NCI-H1417 (cell line): ENCODE measurements around the gene ADAT2.
"Not testable (repeated sequence)": the region's sequence is repeated elsewhere in the genome, so short reads cannot be mapped to it uniquely, and the experiment has no call there.

Experiments used
- DNase-seq, 3 experiments: peaks; one replicate each; lab custom pipeline; 2025; lab: John Stamatoyannopoulos, UW

The ADAT2 gene

DNA sequence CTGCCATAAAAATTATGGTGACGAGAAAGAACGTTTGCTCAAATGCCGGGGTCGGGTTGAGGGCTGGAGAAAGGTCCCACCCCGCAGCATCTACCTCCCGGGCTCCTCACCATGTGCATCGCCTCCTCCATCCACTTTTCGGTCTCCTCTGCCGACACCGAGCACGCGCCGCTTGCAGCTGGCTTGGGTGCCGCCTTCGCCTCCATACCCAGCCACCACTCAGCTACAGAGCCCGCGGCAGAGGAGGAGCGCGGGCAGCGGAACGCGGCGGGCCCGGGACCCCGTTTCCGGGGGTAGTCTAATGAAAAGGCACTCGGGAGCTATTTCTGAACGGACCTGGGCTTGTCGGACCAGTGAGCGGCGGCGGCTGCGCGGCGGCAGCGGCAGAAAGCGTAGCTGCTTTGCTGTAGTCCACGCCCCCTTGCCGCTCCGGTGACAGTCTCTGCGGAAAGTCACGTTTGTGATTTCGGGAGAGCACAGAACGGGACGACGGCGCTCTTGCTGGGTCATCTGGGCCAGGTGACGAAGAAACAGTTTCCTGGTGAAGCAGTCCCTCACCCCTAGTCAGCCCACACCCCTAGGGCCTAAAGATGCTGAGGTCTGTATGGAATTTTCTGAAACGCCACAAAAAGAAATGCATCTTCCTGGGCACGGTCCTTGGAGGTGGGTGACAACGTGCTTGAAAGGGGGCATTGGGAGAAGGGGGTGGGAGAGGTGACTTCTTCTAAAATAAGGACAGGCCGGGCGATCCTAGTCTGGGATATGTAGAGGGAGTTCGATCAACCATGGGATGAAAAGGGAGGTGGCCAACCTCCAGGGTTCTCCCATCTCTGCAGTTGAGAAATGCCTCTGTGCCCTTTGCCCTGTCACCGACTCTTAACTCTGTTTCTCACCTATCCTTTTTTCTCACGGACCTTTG lies at the start of gene ADAT2, which contains the start of gene PEX3:
Gene ADAT2 (minus strand): TSS at position 243 of the 919 bp plus-strand sequence. CDS start 37 bp downstream, at position 206.
Gene PEX3 (plus strand): TSS at position 353 of the 919 bp plus-strand sequence. CDS start 238 bp downstream, at position 591.
- peak; percentile 90 to 97 (median 94) for DNase-seq

DNA sequence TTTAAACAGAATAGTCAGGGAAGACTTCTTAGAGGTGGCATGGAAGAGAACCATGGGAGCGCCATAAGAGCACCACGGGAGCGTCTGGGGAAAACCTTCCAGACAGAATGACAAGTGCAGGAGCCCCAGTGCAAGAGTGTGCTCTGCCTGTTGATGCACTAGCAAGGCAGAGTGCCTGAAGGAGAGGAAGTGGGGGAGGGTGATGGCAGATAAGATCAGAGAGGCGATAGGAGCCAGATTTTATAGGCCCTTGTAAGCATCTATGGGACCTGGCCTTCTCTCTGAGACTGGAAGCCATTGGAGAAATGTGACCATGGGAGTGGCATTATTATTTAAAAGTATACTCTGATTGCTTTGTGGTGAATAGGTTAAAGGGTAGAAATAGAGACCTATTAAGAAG lies 47.9 kb upstream of the ADAT2 start:
- no peak for DNase-seq

DNA sequence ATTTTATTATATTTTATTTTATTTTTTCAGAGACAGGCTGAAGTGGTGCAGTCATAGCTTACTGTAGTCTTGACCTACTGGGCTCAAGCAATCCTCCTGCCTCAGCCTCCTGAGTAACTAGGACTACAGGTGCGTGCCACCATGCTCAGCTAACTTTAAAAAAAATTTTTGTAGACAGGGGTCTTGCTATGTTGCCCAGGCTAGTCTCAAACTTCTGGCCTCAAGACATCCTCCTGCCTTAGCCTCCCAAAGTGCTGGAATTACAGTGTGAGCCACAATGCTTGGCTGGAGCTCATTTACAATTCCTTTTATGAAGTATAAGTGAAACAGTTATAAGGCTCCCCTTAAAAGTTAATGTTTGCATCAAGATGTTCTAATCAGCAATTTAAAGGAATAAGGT lies 46.5 kb upstream of the ADAT2 start:
- no peak for DNase-seq

DNA sequence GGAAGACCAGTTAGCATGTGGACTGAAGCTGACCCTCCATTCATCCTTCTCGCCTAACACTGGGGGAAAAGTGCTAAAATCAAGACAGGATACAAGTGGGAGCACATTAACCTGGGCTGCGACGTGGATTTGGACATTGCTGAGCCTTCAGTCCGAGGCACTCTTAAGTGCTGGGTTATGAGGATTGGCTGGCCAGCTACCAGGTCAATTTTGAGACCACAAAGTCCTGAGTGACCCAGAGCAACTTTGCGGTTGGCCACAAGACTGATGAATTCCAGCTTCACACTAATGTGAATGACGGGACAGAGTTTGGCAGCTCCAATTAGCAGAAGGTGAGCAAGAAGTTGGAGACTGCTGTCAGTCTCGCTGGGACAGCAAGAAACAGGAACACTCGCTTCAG lies 40.3 kb upstream of the ADAT2 start:
- DNase-seq, result no peak

DNA sequence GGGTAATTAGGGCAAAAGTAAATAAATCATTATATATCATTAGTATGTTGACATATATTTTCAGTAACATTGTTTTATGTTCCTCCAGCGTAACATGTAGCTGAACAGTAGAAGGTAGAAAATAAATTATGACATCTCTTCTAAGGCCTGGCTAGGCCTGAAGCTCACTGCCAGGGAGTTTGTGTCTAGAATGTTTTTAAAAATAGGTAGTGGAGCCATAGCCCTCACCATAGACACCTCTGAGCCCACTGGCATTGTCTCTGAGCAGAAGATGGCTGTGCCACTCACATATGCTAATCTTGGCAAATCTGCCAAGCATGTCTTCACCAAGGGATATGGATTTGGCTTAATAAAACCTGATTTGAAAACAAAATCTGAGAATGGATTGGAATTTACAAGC lies 39.7 kb upstream of the ADAT2 start:
- DNase-seq, result no peak

DNA sequence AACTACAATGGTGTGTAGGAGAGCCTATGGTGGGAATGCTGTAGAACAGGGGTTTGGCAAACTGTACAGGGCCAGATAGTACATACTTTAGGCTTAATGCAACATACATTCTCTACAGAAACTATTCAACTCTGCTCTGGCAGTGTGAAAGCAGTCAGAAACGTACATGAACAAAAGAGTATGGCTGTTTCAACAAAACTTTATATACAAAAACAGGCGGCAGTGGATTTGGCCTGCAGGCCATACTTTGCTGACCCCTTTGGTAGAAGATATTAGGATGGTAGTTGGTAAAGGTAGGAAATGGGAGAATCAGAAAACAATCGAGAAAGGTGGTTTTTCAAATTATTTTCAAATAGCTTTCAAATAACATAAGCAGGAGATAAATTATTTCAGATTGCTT lies 36.3 kb upstream of the ADAT2 start:
- no peak for DNase-seq

DNA sequence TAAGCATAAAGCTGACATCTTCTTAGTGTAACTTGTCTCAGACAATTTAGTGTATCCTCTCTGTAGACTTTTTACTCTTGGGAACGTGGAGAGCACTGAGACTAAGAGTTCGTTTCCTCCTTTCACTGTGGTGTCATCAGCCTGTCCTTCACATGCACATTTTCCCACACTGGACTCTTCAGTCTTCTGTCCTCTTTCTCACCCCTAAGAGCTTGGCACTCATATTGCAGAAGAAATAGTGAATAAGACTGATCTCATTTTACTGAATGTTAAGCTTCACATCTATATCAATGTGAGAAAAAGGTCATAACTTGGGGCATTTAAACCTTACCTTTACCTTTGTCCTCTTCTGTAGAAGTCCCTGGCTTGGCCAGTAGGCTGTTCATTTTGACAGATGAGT lies 35.5 kb upstream of the ADAT2 start:
- no peak for DNase-seq

DNA sequence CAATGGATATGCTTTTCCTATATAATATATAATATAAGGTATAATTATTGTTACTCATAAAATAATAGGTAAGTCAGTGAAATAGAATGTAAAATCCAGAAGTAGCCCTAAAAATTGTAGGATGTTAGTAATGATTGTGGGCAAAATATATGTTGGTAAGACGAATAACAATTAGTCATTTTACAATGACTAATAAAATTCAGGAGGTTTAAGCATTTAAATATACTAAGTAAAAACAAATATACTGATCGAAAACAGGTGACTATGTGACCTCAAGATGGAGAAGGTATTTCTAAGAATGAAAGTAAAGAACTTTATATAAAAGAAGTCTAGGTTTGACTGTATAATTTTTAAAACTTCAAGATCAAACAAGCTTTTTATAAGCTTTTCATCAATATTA lies 32.1 kb upstream of the ADAT2 start:
- no peak for DNase-seq

DNA sequence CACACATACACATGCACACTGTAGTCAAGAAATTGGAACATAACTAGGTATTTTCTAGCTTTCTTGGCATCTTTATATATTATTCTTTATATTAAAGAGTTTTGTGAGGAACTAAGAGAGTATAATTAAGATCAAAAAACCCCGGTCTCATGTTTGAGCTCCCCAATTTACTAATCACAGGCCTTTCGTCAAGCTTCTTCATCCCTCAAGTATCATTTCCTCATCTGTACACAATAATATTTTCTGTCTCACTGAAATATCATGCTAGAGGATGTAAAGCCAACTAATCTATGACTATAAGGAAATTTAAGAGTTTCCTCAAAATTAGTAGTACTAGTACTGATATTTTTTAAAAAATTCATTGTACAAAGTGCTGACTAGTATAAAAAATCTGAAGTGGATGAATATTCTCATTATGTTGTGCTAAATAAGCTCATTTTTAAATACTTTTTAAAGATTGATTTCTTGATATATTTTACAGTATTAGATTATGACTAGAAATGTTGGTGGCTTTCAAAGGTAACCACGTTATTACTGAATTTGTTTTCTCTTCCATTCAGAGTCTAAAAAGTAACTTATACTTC lies 28.1 kb upstream of the ADAT2 start:
- DNase-seq, result no peak

DNA sequence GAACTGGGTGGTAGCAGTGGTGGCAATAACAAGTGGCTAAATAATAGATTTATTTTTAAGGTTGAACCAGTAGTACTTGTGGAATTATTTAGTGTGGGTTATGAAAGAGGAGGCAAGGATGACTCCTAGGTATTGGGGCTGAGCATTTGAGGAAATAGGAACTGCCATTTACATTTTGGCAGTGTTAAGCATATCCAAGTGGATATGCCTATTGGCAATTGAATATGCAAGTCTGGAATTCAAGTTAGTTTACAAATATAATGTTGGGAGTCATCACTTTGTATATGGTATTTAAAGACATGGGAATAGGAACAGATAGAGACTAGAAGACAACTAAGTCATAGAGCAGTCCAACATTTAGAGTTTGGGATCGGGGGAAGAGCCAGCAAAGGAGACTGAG lies 26.1 kb upstream of the ADAT2 start:
- no peak for DNase-seq

DNA sequence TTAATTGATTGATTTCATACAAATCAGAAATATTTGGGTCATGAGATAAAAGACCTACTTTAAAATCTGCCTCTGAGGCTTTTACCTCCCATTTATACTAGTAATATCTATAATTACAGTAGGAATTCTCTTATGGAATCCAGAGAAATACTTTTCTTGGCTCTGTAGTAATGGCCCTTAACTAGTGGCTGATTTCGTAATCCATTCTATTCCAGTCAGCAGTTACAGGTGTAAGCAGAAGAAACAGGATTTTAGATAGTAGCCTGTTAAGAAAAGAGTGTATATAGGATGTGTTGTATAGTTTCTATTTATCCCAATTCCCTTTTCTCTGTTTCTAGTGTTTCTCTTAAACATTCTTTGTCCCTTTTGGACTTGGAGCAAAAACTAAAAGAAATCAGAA lies 21.3 kb upstream of the ADAT2 start:
- no peak for DNase-seq

DNA sequence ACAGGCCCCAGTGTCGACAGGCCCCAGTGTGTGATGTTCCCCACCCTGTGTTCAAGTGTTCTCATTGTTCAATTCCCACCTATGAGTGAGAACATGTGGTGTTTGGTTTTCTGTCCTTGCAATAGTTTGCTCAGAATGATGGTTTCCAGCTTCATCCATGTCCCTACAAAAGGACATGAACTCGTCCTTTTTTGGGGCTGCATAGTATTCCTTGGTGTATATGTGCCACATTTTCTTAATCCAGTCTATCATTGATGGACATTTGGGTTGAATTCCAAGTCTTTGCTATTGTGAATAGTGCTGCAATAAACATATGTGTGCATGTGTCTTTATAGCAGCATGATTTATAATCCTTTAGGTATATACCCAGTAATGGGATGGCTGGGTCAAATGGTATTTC lies 18.3 kb upstream of the ADAT2 start:
- DNase-seq, result not testable (repeated sequence)

DNA sequence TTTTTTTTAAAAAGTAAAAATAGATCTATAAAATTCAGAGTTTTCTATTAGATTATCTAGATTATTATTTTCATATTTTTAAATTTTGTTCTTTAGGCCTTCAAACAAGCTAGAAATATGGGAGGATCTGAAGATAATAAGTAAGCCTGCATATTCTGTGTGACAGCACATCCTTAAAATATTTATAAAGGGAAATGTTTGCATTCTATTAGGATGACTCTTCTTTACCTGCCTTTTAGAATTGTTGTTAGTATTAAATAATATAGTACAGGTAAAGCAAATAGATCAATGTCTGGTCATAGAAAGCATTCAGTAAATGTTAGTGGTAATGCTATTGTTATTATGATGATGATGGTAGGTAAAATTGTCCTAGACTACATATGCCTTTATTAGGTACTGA lies 17.5 kb upstream of the ADAT2 start:
- no peak for DNase-seq

DNA sequence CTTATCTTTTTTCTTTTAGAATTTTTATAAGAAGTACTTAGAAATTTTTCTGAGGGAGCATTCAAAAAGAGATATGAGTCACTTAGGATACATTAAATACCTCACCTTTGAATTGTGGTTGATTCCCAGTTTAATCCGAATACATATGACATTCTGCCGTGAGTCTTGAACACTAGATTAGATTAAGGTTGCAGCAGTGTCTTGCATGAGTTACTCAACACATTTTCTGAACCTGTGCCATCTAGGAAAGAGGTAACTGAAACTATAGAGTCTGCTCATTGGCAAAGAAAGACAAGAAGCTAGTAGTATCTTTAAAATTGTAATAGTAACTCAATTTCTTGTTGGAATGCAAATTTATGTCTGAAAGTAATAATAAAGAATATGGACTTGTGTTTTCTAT lies 15.1 kb upstream of the ADAT2 start:
- DNase-seq, result no peak

DNA sequence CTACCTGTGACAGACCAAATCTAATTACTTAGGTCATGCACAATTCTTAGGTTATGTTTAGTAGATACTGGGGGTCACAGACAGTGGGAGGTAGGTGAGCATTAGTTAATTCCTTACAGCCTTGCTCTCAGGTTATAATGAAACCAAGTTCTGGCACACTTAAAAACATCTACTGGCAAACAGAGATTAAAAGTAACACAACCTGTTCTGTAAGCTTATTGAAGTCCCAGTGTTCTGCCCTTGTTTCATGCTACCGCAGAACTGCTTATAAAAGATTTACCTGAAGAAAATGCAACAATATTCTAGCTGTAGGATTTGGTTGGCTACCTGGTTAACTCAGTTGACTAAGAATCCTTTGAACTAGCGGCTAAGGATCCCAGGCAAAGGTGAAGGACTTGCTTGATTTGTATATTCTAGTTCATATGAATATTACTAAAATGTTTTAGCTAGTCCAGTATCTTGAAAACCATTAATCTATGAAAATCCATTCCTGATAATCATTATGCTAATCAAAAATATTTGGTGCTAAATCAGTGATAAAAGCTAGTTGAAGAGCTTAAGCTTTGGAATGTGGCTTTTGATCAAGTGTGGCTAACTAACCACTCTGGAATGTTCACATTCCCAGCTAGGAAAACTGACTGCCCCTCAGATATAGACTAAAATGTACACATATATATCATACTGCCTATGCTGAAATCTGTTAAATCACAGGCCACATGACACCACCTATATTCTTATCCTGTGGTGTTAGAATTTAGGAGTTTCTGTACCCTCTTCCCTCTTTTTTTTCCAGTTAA lies 7.3 kb upstream of the ADAT2 start:
- DNase-seq, result no peak

DNA sequence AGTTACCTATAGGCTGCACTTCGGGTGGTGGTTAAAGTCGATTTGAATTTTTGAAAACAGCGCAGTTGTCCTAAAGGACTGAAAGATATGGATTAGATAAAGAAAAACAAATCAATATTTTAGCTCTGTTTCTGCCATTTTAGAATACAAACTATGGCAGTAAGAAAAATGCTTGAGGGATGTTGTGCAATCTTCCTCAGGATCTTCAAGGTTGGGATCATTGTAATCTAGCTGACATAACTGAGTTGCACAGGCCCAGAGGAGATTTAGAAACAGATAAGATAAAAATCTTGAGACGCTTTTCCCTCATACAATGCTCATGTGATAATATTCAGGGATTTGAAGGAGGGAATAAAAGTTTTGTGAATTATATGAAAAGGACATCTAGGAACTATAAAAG lies 1.0 kb upstream of the ADAT2 start:
- DNase-seq, result no peak

DNA sequence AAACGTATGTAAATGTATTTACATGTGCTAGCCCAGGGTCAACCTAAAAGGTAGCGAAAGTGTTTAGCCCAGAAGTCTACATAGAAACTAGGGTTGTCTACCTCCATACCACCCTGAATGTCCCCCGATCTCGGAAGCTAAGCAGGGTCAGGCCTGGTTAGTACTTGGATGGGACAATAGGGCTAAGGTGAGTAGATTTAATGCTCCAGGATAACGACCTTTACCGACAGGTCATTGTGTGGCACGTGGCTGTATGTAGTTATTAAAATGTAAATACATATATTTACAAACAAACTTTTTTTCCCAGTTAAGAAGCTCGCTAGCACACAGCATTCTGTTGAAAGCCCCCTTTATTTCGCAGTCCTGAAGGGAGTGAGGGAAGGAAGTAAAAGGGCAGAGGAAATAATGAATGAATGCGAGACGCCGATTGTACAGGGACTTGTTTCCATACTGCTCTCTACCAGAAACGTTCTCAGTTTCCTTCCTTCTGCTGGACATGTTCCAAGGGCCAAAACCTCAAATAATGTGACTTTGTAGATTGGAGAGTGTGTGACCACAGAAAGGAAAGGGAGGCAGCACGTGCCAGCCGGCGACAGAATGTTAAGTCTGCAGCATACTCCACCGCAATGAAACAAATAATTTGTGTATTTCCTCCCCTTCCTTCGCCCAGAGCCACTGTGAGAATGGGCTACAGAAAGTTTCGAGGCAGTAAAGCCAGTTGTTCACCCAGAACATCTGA lies 612 bp downstream of the ADAT2 start:
- peak; percentile 37 to 85 (median 63) for DNase-seq

DNA sequence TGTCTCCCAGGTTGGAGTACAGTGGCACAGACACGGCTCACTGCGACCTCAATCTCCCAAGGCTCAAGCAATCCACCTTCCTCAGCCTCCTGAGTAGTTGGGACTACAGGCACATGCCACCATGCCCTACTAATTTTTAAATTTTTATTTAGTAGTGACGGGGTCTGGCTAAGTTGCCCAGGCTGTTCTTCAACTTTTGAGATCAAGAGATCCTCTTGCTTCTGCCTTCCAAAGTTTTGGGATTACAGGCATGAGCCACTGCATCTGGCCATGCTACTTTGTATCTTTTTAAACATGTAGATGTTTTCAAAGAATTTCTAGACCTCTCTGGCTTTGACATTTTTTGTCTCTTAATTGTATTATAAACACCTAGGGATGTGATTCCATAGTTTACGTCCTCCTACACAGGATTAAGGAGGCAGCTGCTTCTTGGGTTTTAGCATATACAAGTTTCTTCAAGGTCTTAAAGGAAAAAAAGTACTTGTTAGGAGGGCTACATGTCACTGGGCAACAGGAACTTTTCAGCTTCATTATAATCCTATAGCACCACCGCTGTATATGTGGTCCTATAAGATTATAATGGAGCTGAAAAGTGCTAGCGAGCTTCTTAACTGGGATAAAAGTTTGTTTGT lies 1.3 kb downstream of the ADAT2 start:
- DNase-seq, result no peak

DNA sequence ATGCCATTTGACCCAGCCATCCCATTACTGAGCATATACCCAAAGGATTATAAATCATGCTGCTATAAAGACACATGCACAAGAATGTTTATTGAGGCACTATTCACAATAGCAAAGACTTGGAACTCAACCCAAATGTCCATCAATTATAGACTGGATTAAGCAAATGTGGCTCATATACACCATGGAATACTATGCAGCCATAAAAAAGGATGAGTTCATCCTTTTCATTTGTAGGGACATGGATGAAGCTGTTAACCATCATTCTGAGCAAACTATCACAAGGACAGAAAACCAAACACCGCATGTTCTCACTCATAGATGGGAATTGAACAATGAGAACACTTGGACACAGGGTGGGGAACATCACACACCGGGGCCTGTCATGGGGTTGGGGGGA lies 2.6 kb downstream of the ADAT2 start:
- DNase-seq, result not testable (repeated sequence)

DNA sequence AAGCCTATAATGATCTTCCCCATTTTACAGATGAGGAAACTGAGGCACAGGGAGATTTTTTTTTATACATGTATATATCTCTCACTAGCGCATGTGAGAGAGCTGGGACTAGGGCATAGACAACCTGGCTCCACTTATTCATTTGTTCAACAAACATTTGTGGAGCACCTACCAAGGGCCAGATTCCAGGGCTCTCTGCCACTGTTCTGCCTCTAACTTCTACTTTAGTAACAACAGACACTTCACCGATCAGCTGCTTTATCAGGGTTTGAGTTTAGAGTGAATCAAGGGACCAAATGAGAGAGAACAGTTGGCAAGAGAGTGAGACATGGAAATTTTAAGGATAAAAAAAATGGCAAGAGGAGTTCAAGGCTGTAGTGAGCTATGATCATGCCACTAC lies 7.4 kb downstream of the ADAT2 start:
- DNase-seq, result no peak
